IMR-90 (cell line): ENCODE data around the gene GAPDH. TPM values are rescaled to one million over a fixed set of nuclear protein-coding genes. Genes with fewer than 3 reads are reported as not detected.

ENCODE experiments used
- ATAC-seq: fragments of 200-7000 bp; cut with Tn5 transposase; 2 replicates; pipeline ENCODE4 v1.9.1; 2020; ENCODE audit warnings: low read depth, mild to moderate bottlenecking, moderate library complexity
- BruUV-seq: library from RNA; stranded (reverse); fragments of 400-500 nt; replicated peaks from 2 replicates; lab custom pipeline; 2021; lab: Mats Ljungman, UMichigan
- CTCF ChIA-PET: fragments of 300-600 bp; formaldehyde crosslinking; extraction: SDS; loops from one replicate; lab custom pipeline; 2021; ENCODE audit warnings: antibody characterized with exemption; lab: Yijun Ruan, JAX
- POLR2A ChIA-PET: fragments of 300-600 bp; sonication (Branson Sonifier 250); formaldehyde crosslinking; loops from one replicate; lab custom pipeline; 2022; ENCODE audit warnings: antibody characterized with exemption; ENCODE audit not compliant: unreplicated experiment; lab: Charles Lee
- DNase-seq: peaks from one replicate; pipeline ENCODE4 v3.0.0; 2013
- H2AFZ ChIP-seq: replicated peaks from 2 replicates; pipeline ENCODE3; 2013; ENCODE audit warnings: low read length, mild to moderate bottlenecking; ENCODE audit not compliant: poor library complexity
- H2AK5ac ChIP-seq: 2 replicates; pipeline ENCODE4 v1.6.1; 2013; ENCODE audit warnings: low read depth, low read length, inconsistent platforms
- H2AK9ac ChIP-seq: replicated peaks from 2 replicates; pipeline ENCODE3; 2013; ENCODE audit warnings: mild to moderate bottlenecking, low read depth, low read length, moderate library complexity; ENCODE audit not compliant: poor library complexity
- H2BK120ac ChIP-seq: 2 replicates; pipeline ENCODE4 v1.6.1; 2013; ENCODE audit warnings: low read depth, low read length, inconsistent platforms
- H2BK15ac ChIP-seq: 3 replicates; pipeline ENCODE4 v1.6.1; 2013; ENCODE audit warnings: low read depth, low read length, inconsistent platforms
- H2BK20ac ChIP-seq: 2 replicates; pipeline ENCODE4 v1.6.1; 2013; ENCODE audit warnings: low read depth, mild to moderate bottlenecking, inconsistent platforms, low read length, moderate library complexity
- H2BK5ac ChIP-seq: 2 replicates; pipeline ENCODE4 v1.6.1; 2013; ENCODE audit warnings: mild to moderate bottlenecking, low read depth, low read length, inconsistent platforms; ENCODE audit not compliant: poor library complexity, severe bottlenecking
- H3K14ac ChIP-seq: replicated peaks from 2 replicates; pipeline ENCODE4 v1.6.1; 2013; ENCODE audit warnings: low read depth, low read length, inconsistent platforms
- H3K18ac ChIP-seq: 2 replicates; pipeline ENCODE4 v1.6.1; 2013; ENCODE audit warnings: low read depth, low read length, control low read depth
- H3K23ac ChIP-seq: 2 replicates; pipeline ENCODE4 v1.6.1; 2013; ENCODE audit warnings: low read depth, low read length, inconsistent platforms
- H3K27ac ChIP-seq: 2 replicates; pipeline ENCODE4 v1.5.1; 2013; ENCODE audit warnings: mild to moderate bottlenecking, control low read depth, low read length; ENCODE audit not compliant: insufficient read depth
- H3K27me3 ChIP-seq: 2 replicates; pipeline ENCODE4 v1.6.1; 2013; ENCODE audit warnings: low read length; ENCODE audit not compliant: control insufficient read depth, insufficient read depth
- H3K36me3 ChIP-seq: 2 replicates; pipeline ENCODE4 v1.6.1; 2013; ENCODE audit warnings: low read length, mixed read lengths; ENCODE audit not compliant: control insufficient read depth, insufficient read depth
- H3K4ac ChIP-seq: 2 replicates; pipeline ENCODE4 v1.6.1; 2013; ENCODE audit warnings: low read depth, low read length, inconsistent platforms
- H3K4me1 ChIP-seq: 2 replicates; pipeline ENCODE4 v1.6.1; 2013; ENCODE audit warnings: low read length, mixed read lengths; ENCODE audit not compliant: control insufficient read depth, insufficient read depth
- H3K4me2 ChIP-seq: 2 replicates; pipeline ENCODE4 v1.6.1; 2013; ENCODE audit warnings: low read depth, mild to moderate bottlenecking, control low read depth, low read length, moderate library complexity
- H3K4me3 ChIP-seq: 2 replicates; pipeline ENCODE4 v1.5.1; 2013; ENCODE audit warnings: low read depth, mild to moderate bottlenecking, control low read depth, low read length, moderate library complexity; ENCODE audit not compliant: insufficient read depth
- H3K56ac ChIP-seq: 2 replicates; pipeline ENCODE4 v1.6.1; 2013; ENCODE audit warnings: low read length, inconsistent platforms; ENCODE audit not compliant: insufficient read depth; ENCODE audit errors: extremely low read depth
- H3K79me1 ChIP-seq, 2 experiments: 2 replicates each; pipeline ENCODE4 v1.6.1; 2013; ENCODE audit warnings: low read length in 2 of 2, inconsistent platforms in 1 of 2, low read depth in 1 of 2
- H3K9ac ChIP-seq: 2 replicates; pipeline ENCODE4 v1.6.1; 2013; ENCODE audit warnings: low read depth, low read length, control low read depth
- H3K9me1 ChIP-seq: 2 replicates; pipeline ENCODE4 v1.6.1; 2013; ENCODE audit warnings: low read length, inconsistent platforms; ENCODE audit not compliant: insufficient read depth
- H3K9me3 ChIP-seq: 2 replicates; pipeline ENCODE4 v1.6.1; 2013; ENCODE audit warnings: low read length; ENCODE audit not compliant: control insufficient read depth, insufficient read depth
- H4K20me1 ChIP-seq: 2 replicates; pipeline ENCODE4 v1.6.1; 2013; ENCODE audit warnings: low read length, inconsistent platforms; ENCODE audit not compliant: insufficient read depth
- H4K5ac ChIP-seq: 2 replicates; pipeline ENCODE4 v1.6.1; 2013; ENCODE audit warnings: mild to moderate bottlenecking, low read depth, low read length, control low read depth
- H4K8ac ChIP-seq, 2 experiments: 2 replicates each; pipeline ENCODE4 v1.6.1; 2013; ENCODE audit warnings: low read depth in 2 of 2, low read length in 2 of 2, control low read depth in 1 of 2, inconsistent platforms in 1 of 2
- H4K91ac ChIP-seq: 2 replicates; pipeline ENCODE4 v1.6.1; 2013; ENCODE audit warnings: low read depth, low read length, inconsistent platforms; ENCODE audit not compliant: insufficient read depth
- BHLHE40 ChIP-seq: fragments of 150-350 bp; IDR thresholded peaks from 2 replicates; pipeline ENCODE4 v1.6.1; 2016; ENCODE audit warnings: mild to moderate bottlenecking, low read depth, low read length
- CHD1 ChIP-seq: IDR thresholded peaks from 2 replicates; pipeline ENCODE4 v1.6.1; 2012; ENCODE audit warnings: low read depth, low read length, improper control_type of control experiment
- ELK1 ChIP-seq: fragments of 150-350 bp; IDR thresholded peaks from 2 replicates; pipeline ENCODE4 v1.6.1; 2016; ENCODE audit warnings: low read depth, mild to moderate bottlenecking, low read length, moderate library complexity, borderline replicate concordance
- MAZ ChIP-seq: IDR thresholded peaks from 2 replicates; pipeline ENCODE4 v1.6.1; 2012; ENCODE audit warnings: low read depth, mild to moderate bottlenecking, low read length, improper control_type of control experiment, moderate library complexity, borderline replicate concordance
- MXI1 ChIP-seq: IDR thresholded peaks from 2 replicates; pipeline ENCODE4 v1.6.1; 2012; ENCODE audit warnings: low read depth, mild to moderate bottlenecking, low read length, moderate library complexity, borderline replicate concordance
- NFE2L2 ChIP-seq: fragments of 150-350 bp; IDR thresholded peaks from 2 replicates; pipeline ENCODE4 v1.6.1; 2016; ENCODE audit warnings: low read depth, mild to moderate bottlenecking, low read length
- POLR2A ChIP-seq: IDR thresholded peaks from 2 replicates; pipeline ENCODE4 v1.6.1; 2012; ENCODE audit warnings: mild to moderate bottlenecking, low read depth, low read length
- RFX5 ChIP-seq: IDR thresholded peaks from 2 replicates; pipeline ENCODE4 v1.8.0; 2012; ENCODE audit warnings: low read depth, mild to moderate bottlenecking, low read length, moderate library complexity
- SMC3 ChIP-seq: fragments of 150-350 bp; IDR thresholded peaks from 2 replicates; pipeline ENCODE4 v1.6.1; 2016; ENCODE audit warnings: low read depth, mild to moderate bottlenecking, antibody characterized with exemption, low read length, moderate library complexity
- USF2 ChIP-seq: fragments of 150-350 bp; IDR thresholded peaks from 2 replicates; pipeline ENCODE4 v1.6.1; 2017; ENCODE audit warnings: mild to moderate bottlenecking, antibody characterized with exemption, low read length, low read depth
- WGBS, 2 experiments: methylation state at CpG; one replicate each; pipeline versions ENCODE4 v1.1.5 to v1.1.7; 2013; ENCODE audit warnings: missing lambda C conversion rate in 2 of 2; ENCODE audit not compliant: insufficient read length in 1 of 2; ENCODE audit errors: extremely low coverage in 2 of 2; 5-methylcytosine and 5-hydroxymethylcytosine counted together
- dilution Hi-C: fragments of 300-500 bp; cut with HindIII; formaldehyde crosslinking; loops from one replicate; pipeline ENCODE4 v1.14.3; 2018; ENCODE audit warnings: low sequenced_read_pairs; ENCODE audit not compliant: unreplicated experiment
- in situ Hi-C: fragments of 300-500 bp; cut with MboI; formaldehyde crosslinking; loops from 3 replicates; pipeline ENCODE4 v1.14.3; 2019; ENCODE audit warnings: low sequenced_read_pairs, inconsistent platforms, mixed read lengths
- intact Hi-C: fragments of 100-400 bp; cut with micrococcal nuclease; formaldehyde crosslinking; loops from 2 replicates; pipeline ENCODE4 v1.10.0; 2022
- polyA plus RNA-seq, 3 experiments: library from polyadenylated mRNA; depleted of rRNA; stranded (reverse); fragments of >200 nt; gene quantifications; 2 replicates each; pipeline ENCODE4 v1.2.3, GENCODE V29; 2012; ENCODE audit warnings: low replicate concordance in 1 of 3
- total RNA-seq: library from RNA; depleted of rRNA; stranded (reverse); fragments of >200 nt; gene quantifications from 2 replicates; pipeline ENCODE4 v1.2.3, GENCODE V29; 2012

Gene GAPDH
- total and polyA plus RNA-seq, 2 of the 4 experiments (the other 2 are of a cell fraction) = 12,939 to 21,893 TPM

- BruUV-seq = no TSS peak
- no peak overlapping the region for H2BK5ac ChIP-seq
- ATAC-seq = no peak
- H2BK120ac ChIP-seq = no peak overlapping the region
- H3K4me2 ChIP-seq = no peak overlapping the region
- no peak overlapping the region for H3K56ac ChIP-seq
- CTCF ChIA-PET = no interaction called here
- WGBS, 2 experiments = 93% methylated on average over 7 of the region's 19 CpGs; no CpG with 5 or more reads in 1 of the 2 experiments
- in situ Hi-C loops = no loop called here
- H3K4me3 ChIP-seq = no peak overlapping the region
- H4K5ac ChIP-seq = no peak overlapping the region
- H3K9me3 ChIP-seq = no peaks in the 10 kb centered on the region
- peaks cover 64% of the 10 kb centered on the region for H3K36me3 ChIP-seq
- no peak overlapping the region for H3K14ac ChIP-seq
- no peaks in the 10 kb centered on the region for H3K27me3 ChIP-seq
- no peak overlapping the region for H3K23ac ChIP-seq
- no peaks in the 10 kb centered on the region for H4K20me1 ChIP-seq
- H3K4ac ChIP-seq = no peak overlapping the region
- H4K8ac ChIP-seq = no peak overlapping the region
- H3K9me1 ChIP-seq = no peaks in the 10 kb centered on the region
- H3K9ac ChIP-seq = no peak overlapping the region
- no peak for TF ChIP-seq RFX5
- TF ChIP-seq SMC3 = no peak
- no peak for TF ChIP-seq BHLHE40
- TF ChIP-seq MAZ = no peak
- TF ChIP-seq POLR2A = no peak
- no peak for TF ChIP-seq MXI1
- no peak for TF ChIP-seq ELK1
- no peak for TF ChIP-seq CHD1
- TF ChIP-seq NFE2L2 = no peak
- TF ChIP-seq USF2 = no peak
- DNase-seq = no peak
- POLR2A ChIA-PET = no interaction called here
- H3K27ac ChIP-seq = no peak overlapping the region
- H2BK15ac ChIP-seq = no peak overlapping the region
- intact Hi-C loops = no loop called here
- H2BK20ac ChIP-seq = no peak overlapping the region
- no peak overlapping the region for H2AK9ac ChIP-seq
- no peak overlapping the region for H4K91ac ChIP-seq
- H3K79me1 ChIP-seq = peaks cover 15 to 46% of the 10 kb centered on the region in 2 experiments
- peak overlapping the region; percentile 22 for H2AFZ ChIP-seq
- no peak overlapping the region for H2AK5ac ChIP-seq
- dilution Hi-C loops = no loop called here
- H3K18ac ChIP-seq = no peak overlapping the region
- peaks cover 2% of the 10 kb centered on the region for H3K4me1 ChIP-seq
Observed at GRCh38 chr12:6526766-6527525, 7.4 kb upstream of the GAPDH start.
